Stimulated activated CD8-positive, alpha-beta memory T cell treated with anti-CD3 and anti-CD28 coated beads, Interleukin-12 subunit alpha, Interleukin-12 subunit beta, amount 100 ng/mL, for 4 hours (primary cell): ENCODE results near the gene CYB5R3.
A peak's percentile ranks its signal among the peaks of the same experiment; 100 is the strongest.
"Not testable (repeated sequence)": the region's sequence is repeated elsewhere in the genome, so short reads cannot be mapped to it uniquely, and the experiment has no call there.

Source experiments
- DNase-seq: peaks from one replicate; pipeline ENCODE4 v3.0.0-alpha.2; 2020; ENCODE audit warnings: low read depth

CYB5R3 gene

DNA sequence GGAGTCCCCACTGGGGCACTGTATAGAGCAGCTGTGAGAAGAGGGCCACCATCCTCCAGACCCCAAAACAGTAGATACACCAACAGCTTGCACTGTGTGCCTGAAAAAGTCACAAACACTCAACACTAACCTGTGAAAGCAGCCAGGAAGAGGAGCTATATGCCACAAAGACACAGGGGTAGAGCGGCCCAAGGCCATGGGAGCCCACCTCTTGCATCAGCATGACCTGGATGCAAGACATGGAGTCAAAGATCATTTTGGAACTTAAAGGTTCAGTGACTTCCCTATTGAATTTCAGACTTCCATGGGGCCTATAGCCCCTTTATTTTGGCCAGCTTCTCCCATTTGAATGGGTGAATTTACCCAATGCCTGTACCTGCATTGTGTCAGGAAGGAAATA is 29.7 kb upstream of the CYB5R3 start:
- no peak for DNase-seq

DNA sequence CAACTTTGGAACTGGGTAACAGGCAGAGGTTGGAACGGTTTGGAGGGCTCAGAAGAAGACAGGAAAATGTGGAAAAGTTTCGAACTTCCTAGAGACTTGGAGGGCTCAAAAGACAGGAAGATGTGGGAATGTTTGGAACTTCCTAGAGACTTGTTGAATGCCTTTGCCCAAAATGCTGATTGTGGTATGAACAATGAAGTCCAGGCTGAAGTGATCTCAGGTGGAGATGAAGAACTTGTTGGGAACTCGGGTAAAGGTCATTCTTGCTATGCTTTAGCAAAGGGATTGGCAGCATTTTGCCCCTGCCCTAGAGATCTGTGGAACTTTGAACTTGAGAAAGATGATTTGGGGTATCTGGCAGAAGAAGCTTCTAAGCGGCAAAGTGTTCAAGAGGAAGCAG is 28.7 kb upstream of the CYB5R3 start:
- not testable (repeated sequence) for DNase-seq

DNA sequence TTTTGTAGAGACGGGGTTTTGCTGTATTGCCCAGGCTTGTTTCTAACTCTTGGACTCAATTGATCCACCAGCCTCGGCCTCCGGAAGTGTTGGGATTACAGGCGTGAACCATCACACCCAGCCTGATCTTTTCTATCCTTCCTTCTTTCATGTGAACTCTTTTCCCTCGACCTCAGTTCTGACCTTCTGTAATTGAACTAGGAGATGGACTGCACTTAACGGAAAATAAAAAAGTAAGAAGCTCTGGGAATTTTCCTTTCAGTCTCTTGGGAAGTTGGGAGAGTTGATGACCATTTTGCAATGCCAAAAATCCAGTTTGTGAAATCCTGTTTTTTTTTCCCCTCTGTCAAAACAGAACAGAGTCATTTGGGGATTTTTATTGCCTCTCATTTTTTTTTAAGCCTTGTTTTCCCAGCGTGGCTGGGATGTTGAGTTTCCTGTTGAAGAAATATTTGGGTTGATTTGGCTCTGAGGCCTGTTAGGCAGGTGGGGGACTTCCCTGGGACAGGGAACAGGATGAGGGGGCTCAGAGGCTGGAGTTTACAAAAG is 26.9 kb upstream of the CYB5R3 start:
- DNase-seq = no peak

DNA sequence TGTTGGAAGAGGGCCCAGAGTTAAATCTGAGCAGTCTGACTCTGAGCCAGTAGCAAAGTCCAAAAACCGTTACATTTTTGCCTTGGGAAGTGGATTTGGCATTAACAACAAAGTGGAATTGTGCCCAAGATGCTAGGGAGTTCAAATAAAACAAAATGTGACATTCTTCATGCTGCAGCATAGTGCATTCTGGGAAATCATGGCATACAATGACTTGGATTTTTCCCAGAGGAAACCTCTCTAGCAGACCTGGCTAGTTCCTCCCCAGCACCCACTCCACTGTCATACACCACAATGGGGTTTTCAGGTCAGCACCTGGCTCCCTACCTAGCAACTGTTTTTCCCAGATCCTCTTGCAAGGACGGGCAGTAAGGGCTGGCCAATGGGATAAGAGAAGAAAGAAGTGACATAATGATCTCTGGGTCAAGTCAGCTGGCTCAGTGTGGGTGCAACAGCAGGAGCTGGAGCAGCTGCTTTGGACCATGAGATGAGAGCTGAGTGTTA is 24.8 kb upstream of the CYB5R3 start:
- no peak for DNase-seq

DNA sequence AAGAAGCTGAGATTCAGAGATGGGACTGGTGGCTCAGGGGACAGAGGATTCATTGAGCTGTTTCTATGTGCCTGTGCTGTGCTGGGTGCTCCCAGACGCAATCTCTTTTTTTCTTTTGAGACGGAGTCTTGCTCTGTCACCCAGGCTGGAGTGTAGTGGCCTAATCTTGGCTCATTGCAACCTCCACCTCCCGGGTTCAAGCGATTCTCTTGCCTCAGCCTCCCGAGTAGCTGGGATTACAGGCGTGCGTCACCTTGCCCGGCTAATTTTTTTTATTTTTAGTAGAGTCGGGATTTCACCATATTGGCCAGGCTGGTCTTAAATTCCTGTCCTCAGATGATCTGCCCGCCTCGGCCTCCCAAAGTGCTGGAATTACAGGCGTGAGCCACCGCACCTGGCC is 23.9 kb upstream of the CYB5R3 start:
- not testable (repeated sequence) for DNase-seq

DNA sequence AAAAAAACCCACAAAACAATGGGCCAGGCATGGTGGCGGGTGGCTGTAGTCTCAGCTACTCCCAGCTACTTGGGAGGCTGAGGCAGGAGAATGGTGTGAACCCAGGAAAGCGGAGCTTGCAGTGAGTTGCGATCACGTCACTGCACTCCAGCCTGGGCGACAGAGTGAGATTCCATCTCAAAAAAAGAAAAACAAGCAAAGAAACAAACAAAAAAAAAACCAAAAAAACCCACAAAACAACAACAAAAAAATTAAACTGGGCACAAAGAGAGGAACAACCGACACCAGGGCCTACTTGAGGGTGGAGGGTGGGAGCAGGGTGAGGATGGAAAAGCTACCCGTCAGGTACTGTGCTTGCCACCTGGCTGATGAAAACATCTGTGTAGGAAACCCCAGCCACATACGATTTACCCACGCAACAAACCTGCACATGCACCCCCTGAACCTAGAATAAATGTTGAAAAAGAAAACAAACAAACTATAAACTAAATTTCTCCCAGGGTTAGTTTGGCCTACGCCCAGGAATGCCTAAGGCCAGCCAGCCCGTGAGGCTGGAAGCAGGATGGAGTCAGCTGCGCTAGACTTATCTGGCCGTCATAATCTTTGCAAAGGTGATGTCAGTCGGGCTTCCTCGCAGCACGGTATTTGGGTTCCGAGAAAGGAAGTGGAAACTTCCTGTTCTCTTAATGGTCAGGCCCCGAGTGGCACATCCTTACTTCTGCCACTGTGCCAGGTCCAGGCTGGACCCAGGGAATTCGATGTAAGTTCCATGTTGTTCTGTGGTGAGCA is 21.9 kb upstream of the CYB5R3 start:
- DNase-seq = no peak

DNA sequence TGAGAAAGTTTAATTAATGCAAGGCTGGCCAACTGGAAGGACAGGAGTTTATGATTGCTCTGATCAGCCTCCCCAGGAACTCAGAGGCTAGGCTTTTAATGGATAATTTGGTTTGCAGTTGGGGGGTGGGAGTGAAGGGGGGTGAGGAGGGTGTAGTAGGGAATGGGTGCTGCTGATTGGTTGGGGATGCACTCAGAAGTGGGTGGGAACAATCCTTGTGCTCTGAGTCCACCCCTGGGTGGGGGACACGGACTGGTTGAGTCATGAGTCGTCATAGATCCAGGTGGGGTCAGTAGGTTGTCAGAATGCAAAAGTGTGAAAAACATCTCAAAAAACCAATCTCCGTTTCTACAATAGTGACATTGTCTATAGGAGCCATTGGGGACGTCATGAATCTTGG is 20.9 kb upstream of the CYB5R3 start:
- DNase-seq = no peak

DNA sequence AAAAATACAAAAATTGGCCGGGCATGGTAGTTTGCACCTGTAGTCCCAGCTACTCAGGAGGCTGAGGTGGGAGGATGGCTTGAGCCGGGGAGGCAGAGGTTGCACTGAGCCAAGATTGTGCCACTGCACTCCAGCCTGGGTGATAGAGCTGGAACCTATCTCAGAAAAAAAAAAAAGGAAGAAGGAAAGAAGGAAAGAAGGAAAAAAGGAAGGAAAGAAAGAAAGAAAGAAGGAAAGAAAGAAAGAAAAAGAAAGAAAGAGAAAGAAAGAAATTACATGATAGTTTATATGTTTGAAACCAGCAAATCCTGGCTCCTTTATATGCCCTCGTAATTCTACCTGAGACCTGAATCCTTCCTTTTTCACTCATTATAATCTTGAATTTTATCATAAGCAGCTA is 17.2 kb upstream of the CYB5R3 start:
- DNase-seq = not testable (repeated sequence)

DNA sequence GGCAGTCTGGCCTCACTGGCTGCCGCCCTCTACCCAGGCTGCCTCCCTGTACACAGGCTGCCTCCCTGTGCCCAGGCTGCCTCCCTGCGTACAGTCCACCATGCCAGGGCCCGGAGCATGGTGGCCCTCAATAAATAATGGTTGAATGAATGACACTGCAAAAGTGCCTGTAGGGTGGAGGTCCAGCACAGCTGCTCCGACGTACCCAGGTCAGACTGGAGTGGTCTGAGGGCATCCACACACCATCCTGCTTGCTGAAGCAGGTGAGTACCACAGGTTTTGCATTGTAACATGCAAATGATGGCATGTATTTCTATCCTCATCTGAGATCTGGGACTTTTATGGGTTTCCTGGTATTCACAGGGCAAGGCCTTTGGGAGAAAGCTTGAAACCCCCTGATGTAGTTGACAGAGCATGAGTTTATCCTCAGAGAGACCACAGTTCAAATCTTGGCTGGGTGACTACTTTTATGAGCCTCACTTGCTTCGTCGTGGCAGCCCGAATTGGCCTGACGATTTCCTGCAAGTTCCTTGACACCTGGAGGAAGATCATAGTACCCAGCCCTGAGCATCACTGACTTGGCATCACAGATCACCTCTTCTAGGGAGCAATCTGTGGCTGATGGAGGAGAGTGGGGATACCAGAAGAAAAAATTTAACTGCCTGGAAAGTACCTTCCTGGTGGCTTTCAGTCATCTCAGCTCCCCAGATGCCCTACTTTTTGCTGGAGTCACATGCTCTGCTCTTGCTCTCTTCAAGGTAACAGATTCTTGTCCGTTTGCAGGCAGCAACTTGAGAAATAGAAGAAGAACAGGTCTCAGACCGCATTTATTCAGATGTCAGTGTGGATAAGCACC is 16.0 kb upstream of the CYB5R3 start:
- DNase-seq = no peak

DNA sequence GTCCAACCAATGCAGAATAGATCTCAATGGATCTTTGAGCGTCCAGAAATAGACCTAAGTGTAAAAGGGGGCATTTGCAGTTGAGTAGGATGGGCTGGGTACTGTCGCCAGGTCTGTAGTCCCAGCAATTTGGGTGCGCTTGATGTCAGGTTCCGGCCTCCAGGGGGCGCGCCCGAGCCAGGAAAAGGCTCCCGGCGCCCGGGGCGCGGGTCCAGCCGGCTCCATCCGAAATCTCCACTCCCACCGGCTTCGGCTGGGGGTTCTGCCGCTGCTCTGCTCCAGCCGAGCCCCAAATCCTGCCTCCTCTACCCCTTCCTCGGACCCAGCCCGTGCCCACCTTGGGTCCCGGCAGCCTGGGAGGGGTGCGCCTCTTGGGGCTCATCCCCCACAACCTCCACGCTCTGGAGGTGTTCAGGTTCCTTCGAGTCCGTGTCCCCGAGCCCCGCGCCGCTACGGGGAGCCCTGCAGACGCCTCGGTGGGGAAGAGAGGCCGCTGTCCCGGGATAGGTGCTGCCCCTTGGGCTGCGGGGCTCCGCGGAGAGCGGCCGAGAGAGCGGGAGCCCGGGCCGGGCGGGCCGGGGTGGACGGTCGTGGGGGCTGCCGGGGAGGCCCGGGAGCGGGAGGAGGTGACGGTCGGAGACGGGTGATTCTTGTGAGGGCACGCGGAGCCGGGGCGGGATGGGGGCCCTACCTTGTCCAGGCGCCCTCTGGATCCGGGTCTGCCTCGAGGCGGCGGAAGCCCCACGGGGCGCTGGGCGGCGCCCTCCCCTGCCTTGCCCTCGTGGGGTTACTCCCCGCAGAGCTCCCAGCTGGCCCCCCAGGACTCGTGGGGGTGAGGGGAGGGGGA is 13.0 kb upstream of the CYB5R3 start:
- DNase-seq = peak; percentile 61

DNA sequence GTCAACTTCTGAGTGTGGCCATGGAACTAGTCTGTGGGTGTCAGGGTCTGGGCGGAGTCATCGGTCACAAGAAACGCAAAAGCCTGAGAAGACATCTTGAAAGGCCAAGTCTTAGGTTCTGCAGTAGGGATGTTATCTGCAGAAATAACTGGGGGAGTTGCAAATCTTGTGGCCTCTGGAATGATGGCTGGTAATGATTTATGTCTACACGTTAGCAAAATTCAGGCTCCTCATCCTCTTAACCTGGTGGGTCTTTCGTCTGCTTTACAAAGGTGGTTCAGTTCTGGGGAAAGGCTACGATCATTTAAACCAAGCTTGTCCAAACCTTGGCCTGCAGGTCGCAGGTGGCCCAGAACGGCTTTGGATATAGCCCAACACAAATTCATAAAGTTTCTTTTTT is 7.4 kb upstream of the CYB5R3 start:
- DNase-seq = no peak

DNA sequence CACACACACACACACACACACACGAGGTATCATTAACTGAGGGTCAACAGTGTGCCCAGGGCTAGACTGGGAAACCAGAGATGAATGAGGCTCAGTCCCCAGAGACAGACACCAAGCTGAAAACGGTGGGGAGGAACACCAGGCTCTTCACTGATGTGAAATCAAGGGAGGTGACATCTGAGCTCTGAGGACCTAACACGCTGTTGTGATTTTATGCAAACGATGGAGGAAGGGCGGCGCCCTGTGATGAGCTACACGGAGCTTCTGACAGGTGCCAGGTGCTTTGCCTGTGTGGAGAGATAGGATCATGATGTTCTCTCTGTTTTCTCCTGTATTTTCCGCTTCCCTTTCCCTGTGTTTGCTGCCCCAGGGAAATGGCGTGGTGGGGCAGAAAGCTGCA is 6.5 kb upstream of the CYB5R3 start:
- DNase-seq = no peak

DNA sequence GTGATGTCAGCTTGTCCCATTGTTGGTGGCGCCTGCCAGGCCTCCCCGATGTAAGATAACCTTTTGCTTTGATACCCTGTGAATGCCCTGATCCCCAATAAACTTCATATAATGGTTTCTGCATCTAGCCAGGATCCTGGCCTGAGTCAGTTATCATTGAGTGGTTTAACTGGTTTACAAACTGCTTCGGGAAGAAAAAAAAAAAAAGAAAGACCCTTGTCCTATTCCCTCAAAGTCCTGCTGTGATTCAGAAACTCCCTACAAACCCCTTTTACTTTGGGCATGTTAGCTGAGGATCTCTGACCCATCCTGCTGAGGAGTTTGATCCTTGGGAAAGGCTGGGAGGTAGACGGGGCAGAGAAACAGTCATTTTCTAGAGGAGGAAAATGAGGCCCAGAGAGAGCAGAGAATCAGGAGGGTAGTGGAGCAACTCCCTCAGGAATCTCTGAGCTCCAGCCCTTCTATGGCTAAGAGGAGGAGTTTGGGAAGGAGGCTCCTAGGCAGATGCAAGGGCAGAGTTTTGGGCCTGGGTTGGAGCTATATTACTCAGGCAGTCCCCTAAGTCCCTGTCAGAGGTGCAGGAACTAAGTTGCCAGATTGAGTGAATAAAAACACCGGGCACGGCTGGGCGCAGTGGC is 5.4 kb upstream of the CYB5R3 start:
- no peak for DNase-seq

DNA sequence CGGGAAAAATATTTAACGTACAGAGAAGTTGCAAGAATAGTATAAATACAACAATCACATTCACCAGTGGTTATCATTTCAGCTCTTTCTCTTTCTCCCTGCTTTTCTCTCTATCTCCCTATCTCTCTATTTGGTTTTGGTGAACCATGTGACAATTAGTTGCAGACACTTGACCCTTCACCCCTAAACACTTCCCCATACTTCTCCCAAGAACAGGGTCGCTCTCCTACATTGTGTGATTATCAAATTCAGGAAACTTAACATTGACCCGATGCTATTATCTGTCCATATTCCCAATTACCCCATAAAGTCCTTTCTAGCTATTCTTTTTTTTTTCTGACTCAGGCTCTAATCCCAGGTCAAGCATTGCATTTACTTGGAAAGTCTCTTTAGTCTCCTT is 4.8 kb upstream of the CYB5R3 start:
- no peak for DNase-seq

DNA sequence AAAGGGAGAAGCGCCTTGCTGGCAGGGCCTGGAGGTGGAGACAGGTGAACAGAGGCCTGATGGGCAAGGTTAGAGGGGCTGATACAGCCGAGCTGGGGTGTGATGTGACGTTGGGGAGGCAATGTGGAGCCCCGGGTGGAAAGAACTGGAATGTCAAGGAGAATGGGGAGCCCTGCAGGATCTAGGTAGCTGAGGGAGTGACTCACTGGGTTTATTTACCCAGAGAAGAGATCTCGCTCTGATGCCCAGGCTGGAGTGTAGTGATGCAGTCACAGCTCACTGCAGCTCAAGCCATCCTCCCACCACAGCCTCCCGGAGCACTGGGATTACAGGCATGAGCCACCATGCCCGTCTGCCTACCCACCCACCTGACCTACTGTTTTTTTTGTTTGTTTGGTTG is 1.9 kb upstream of the CYB5R3 start:
- no peak for DNase-seq

DNA sequence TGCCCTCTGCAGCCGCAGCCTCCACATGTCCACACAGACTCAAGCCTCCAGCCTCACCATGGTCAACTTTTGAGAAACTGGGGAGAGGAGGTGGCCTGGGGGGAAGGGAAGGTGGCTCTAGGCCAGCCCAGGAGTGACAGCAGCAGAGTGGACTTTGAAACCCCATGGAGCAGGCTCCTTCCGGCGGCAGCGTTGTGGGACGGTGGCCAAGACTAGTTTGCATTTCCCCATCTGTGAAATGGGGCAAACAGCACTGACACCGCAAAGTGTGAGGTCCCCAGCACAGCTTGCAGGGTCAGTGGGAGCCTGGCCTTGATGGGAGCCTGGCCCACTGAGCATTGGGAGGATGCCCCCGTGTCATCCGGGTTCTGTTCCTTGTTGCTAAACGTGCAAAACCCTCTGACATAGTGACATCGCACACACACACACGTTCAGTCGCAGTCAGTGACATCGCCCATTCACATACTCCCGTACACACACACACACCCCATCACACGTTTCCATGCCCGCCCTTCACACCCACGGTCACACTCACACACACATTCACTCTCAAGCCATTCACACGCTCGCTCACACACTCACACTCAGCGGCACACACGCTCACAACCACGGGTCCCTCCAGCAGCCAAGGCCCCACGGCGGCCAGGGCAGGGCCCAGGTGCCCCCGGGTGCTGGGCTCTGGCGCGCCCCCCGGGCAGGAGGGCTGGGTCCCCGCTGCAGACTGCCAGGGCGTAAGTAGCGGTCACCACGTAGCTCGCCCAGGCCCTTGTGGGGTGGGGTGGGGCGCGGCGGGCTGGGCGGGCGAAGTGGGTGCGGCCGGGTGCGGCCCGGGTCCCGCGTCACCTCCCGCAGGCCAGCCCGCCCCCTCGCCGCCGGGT is 585 bp downstream of the CYB5R3 start:
- no peak for DNase-seq

DNA sequence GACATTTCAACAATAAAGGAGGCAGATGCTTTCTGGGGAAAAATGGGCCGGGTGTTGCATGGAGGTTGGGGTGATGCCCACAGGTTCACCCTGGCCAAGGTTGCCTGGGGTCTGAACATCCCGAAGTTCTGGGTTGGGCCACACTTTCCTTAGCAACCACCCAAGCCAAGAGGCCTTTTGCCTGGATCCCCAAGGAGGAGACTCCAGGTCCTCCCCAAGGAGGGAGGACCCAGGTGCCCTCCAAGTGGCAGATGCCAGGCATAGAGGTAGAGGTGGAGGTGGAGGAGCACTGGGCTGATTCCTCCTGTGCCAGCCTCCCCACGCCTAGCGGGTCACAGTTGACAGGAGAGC is 1.2 kb downstream of the CYB5R3 start:
- no peak for DNase-seq

DNA sequence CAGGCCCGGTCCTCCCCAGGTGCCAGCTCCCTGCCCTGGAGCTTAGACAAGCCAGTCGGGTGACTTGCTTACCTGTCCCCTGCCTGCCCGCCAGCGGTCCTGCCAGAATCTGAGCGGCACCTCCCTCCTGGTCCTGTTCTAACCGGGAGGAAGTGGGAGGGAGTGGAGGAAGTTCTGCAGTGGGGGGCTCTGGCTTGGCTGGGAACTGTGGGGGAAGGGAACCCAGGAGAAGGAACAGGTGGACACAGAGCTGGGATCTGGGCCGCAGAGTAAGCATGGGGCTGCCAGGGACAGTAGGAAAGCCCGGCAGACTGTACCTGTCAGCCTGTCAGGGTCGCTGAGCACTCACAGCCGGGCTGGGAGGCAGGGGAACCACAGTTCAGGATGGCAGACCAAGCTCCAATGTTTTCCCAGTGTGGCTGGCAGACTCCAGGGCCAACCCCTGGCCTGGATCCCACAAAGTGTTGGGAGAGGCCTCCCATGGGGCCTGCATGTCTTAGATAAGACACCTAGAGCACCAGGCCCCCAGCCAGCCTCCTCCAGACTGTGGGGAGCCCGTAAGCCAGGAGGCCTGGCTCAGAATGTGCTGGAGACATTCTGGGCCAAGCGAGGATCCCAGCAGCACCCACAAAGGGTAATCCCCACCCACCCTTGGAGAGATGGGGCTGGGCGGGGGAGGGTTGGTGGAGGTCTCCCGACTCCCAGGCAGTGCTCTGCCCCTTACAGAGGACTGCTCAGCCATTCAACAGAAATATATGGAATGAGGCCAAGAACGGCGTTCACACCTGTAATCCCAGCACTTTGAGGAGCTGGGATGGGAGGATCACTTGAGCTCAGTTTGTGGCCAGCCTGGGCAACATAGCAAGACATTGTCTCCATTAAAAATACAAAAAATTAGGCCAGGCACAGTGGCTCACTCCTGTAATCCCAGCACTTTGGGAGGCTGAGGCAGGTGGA is 2.3 kb downstream of the CYB5R3 start:
- DNase-seq = no peak

DNA sequence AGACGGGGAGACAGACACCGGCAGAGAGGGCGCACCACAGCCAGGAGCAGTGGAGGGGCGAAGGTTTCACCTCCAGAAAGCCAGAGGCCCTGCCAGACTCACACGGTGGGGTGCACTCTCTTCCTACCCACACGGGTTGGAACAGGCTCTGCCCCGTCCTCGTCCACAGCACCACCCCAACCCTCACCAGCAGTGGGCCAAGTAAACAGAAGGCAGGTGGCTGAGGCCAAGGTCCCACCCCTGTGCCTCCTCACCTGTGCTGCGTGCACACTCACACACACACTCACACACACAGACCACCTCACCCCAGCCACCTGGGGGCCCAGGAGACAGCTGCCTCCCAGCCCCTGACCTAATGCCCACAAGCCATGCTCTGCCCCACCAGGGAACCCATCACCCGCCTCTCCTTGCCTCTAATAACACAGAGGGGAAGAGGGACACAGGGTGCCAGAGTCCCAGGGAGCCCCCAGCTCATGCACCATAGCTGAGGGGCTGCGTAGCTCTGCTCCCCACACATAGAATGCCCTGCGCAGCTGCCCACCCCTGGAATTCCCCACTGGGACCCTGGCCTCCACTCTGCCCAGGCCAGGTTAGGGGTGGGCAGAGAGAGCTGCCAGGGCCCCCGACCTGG is 3.1 kb downstream of the CYB5R3 start:
- DNase-seq = no peak
